Hepatocyte (in vitro differentiated cells): Measurements from ENCODE around the gene ACD. TPM values are rescaled to one million over a fixed set of nuclear protein-coding genes. Genes with fewer than 3 reads are reported as not detected.

Experiments
- DNase-seq: peaks from one replicate; pipeline ENCODE4 v3.0.0-alpha.2; 2016; ENCODE audit warnings: low spot score
- H2AFZ ChIP-seq: fragments of 200-600 bp; sonication (generic); 2 replicates; pipeline ENCODE4 v1.6.0; 2016; ENCODE audit warnings: antibody characterized with exemption, mild to moderate bottlenecking
- H3K27ac ChIP-seq: fragments of 200-600 bp; sonication (generic); 2 replicates; pipeline ENCODE4 v1.5.1; 2016; ENCODE audit warnings: mild to moderate bottlenecking
- H3K27me3 ChIP-seq: fragments of 200-600 bp; sonication (generic); 2 replicates; pipeline ENCODE4 v1.6.1; 2016
- H3K36me3 ChIP-seq: fragments of 200-600 bp; sonication (generic); replicated peaks from 2 replicates; pipeline ENCODE4 v1.5.1; 2016; ENCODE audit warnings: low read depth; ENCODE audit not compliant: insufficient read depth
- H3K4me1 ChIP-seq: fragments of 200-600 bp; sonication (generic); 2 replicates; pipeline ENCODE4 v1.5.1; 2016; ENCODE audit warnings: mild to moderate bottlenecking, moderate library complexity; ENCODE audit not compliant: insufficient read depth
- H3K4me2 ChIP-seq: fragments of 200-600 bp; sonication (generic); 2 replicates; pipeline ENCODE4 v1.6.0; 2016
- H3K4me3 ChIP-seq: fragments of 200-600 bp; sonication (generic); 2 replicates; pipeline ENCODE4 v1.5.1; 2016; ENCODE audit warnings: mild to moderate bottlenecking
- H3K79me2 ChIP-seq: fragments of 200-600 bp; sonication (generic); 2 replicates; pipeline ENCODE4 v1.6.0; 2017; ENCODE audit warnings: mild to moderate bottlenecking
- H3K9me2 ChIP-seq: fragments of 200-600 bp; sonication (generic); replicated peaks from 2 replicates; pipeline ENCODE4 v1.6.0; 2017; ENCODE audit warnings: mild to moderate bottlenecking; ENCODE audit not compliant: insufficient read depth
- H3K9me3 ChIP-seq: fragments of 200-600 bp; sonication (generic); 2 replicates; pipeline ENCODE4 v1.5.1; 2016; ENCODE audit warnings: low read depth, mild to moderate bottlenecking
- H4K20me1 ChIP-seq: fragments of 200-600 bp; sonication (generic); 2 replicates; pipeline ENCODE4 v1.6.0; 2016; ENCODE audit warnings: mild to moderate bottlenecking; ENCODE audit not compliant: insufficient read depth, poor library complexity, severe bottlenecking
- EZH2 ChIP-seq: fragments of 200-600 bp; sonication (generic); IDR thresholded peaks from 2 replicates; pipeline ENCODE4 v1.6.1; 2016; ENCODE audit warnings: antibody characterized with exemption, mild to moderate bottlenecking, borderline replicate concordance
- EZH2phosphoT487 ChIP-seq: fragments of 200-600 bp; sonication (generic); IDR thresholded peaks from one replicate; pipeline ENCODE4 v1.6.1; 2018; ENCODE audit warnings: antibody characterized with exemption, mild to moderate bottlenecking, low read depth, moderate library complexity; ENCODE audit not compliant: unreplicated experiment, severe bottlenecking
- WGBS: methylation state at CpG from one replicate; pipeline ENCODE4 v1.1.6; 2016; ENCODE audit warnings: low lambda C conversion rate; ENCODE audit errors: missing lambda C conversion rate; 5-methylcytosine and 5-hydroxymethylcytosine counted together
- polyA plus RNA-seq: library from polyadenylated mRNA; unstranded; fragments of >200 nt; fragmentation: Nextera tagmentation; extraction: Ambion mirVana; gene quantifications from 2 replicates; pipeline ENCODE4 v1.2.1, GENCODE V29; 2016
- total RNA-seq: library from RNA; depleted of rRNA; stranded (reverse); fragments of >200 nt; gene quantifications from 2 replicates; pipeline ENCODE4 v1.2.3, GENCODE V29; 2014
- TF ChIP-seq, protein P1 (sequence below): fragments of 200-600 bp; sonication (generic); IDR thresholded peaks from 2 replicates; pipeline ENCODE4 v1.5.1; 2016; ENCODE audit warnings: antibody characterized with exemption, mild to moderate bottlenecking; ENCODE audit not compliant: poor library complexity

ACD gene
- total and polyA plus RNA-seq, 2 experiments from 2014 or later: 18.5 to 26.3 TPM

DNA sequence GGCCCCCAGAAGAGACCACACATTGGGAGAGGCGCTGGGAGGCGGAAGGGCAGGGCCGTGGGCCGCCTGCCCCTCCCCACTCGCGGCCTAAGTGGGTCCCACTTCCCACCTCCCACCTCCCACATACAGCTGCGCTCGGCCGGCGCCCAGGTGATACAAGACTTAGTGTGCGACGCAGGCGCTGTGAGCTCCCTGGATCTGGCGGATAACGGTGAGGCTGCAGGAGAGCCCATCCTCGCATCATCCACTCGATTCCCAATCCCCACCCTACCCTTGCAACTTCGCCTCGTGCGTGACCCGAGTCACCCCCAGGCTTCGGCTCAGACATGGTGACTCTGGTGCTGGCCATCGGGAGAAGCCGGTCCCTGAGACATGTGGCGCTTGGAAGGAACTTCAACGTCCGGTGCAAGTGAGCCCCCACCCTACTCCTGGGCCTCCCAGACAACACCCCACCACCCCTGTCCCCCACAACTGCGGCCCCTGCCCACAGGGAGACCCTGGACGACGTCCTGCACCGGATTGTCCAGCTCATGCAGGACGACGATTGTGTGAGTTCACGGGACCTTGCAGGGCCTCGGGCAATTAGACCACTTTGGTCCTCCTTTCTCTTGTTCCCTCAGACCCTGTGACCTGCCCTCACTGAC, 11.2 kb downstream of the ACD start:
- H3K27me3 ChIP-seq: peaks cover 44% of the 10 kb centered on the region
- no peak overlapping the region for H3K27ac ChIP-seq
- H3K4me3 ChIP-seq: no peak overlapping the region
- no peaks in the 10 kb centered on the region for H4K20me1 ChIP-seq
- 90% methylated on average over 32 of the region's 35 CpGs for WGBS
- DNase-seq: no peak
- H3K4me2 ChIP-seq: no peak overlapping the region
- H3K79me2 ChIP-seq: no peaks in the 10 kb centered on the region
- no peaks in the 10 kb centered on the region for H3K36me3 ChIP-seq
- no peaks in the 10 kb centered on the region for H3K9me3 ChIP-seq
- H3K9me2 ChIP-seq: no peaks in the 10 kb centered on the region
- TF ChIP-seq, protein P1, sequence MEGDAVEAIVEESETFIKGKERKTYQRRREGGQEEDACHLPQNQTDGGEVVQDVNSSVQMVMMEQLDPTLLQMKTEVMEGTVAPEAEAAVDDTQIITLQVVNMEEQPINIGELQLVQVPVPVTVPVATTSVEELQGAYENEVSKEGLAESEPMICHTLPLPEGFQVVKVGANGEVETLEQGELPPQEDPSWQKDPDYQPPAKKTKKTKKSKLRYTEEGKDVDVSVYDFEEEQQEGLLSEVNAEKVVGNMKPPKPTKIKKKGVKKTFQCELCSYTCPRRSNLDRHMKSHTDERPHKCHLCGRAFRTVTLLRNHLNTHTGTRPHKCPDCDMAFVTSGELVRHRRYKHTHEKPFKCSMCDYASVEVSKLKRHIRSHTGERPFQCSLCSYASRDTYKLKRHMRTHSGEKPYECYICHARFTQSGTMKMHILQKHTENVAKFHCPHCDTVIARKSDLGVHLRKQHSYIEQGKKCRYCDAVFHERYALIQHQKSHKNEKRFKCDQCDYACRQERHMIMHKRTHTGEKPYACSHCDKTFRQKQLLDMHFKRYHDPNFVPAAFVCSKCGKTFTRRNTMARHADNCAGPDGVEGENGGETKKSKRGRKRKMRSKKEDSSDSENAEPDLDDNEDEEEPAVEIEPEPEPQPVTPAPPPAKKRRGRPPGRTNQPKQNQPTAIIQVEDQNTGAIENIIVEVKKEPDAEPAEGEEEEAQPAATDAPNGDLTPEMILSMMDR: no peak
- no peak for TF ChIP-seq EZH2phosphoT487
- TF ChIP-seq EZH2: no peak
- H2AFZ ChIP-seq: no peak overlapping the region
- peaks cover 7% of the 10 kb centered on the region for H3K4me1 ChIP-seq

DNA sequence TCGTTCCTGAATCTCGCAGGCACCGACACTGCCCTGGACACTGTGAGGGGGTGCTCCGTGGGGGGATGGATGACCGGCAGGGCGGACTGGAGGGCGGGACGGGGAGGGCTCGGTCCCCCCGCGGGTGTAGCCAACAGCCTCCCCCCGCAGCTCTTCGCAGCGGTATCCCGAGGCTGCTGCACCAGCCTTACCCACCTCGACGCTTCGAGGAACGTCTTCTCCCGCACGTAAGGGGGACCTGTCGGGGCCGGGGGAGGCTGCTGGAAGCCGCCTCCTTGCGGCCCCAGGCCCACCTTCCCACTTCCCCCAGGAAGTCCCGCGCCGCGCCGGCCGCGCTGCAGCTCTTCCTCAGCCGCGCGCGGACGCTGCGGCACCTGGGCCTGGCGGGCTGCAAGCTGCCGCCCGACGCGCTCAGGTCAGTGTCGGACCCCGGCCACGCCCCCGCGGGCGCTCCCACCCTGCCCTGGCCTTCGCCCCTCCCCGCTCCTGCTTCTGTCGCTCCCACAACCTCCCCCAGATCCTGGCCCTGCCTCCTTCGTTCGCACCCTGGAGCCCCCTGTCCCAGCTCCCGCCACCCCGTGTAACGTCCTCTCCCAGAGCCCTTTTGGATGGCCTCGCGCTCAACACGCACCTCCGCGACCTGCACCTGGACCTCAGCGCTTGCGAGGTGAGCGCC, 11.8 kb downstream of the ACD start:
- Histone ChIP-seq H3K4me1 (peaks cover 1% of the 10 kb centered on the region), H3K4me2 (no peak overlapping the region), H3K4me3 (no peak overlapping the region), H3K27me3 (peaks cover 37% of the 10 kb centered on the region), H3K9me3 (no peaks in the 10 kb centered on the region), H3K27ac (no peak overlapping the region), H3K79me2 (no peaks in the 10 kb centered on the region), H4K20me1 (no peaks in the 10 kb centered on the region), H3K36me3 (no peaks in the 10 kb centered on the region), H2AFZ (no peak overlapping the region), H3K9me2 (no peaks in the 10 kb centered on the region)
- TF ChIP-seq, protein P1: no peak
- TF ChIP-seq EZH2: no peak
- no peak for TF ChIP-seq EZH2phosphoT487
- no peak for DNase-seq
- 85% methylated on average over 27 of the region's 65 CpGs for WGBS

DNA sequence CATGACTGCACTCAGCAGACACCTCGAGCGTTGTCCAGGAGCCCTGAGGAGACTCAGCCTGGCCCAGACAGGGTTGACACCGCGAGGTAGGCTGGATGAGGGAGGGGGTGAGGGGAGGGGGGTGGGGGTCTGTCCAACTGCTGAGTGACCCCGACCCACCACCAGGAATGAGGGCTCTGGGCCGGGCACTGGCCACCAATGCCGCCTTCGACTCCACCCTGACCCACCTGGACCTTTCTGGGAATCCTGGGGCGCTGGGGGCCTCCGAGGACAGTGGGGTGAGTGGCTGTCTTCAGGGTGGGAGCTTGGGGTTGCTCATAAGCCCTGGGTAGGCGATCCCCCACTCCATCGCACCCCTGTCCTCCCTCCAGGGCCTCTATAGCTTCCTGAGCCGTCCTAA, 12.4 kb downstream of the ACD start:
- Histone ChIP-seq H3K27me3 (peaks cover 36% of the 10 kb centered on the region), H2AFZ (no peak overlapping the region), H3K27ac (no peak overlapping the region), H4K20me1 (no peaks in the 10 kb centered on the region), H3K4me2 (no peak overlapping the region), H3K9me3 (no peaks in the 10 kb centered on the region), H3K4me1 (peaks cover under 1% of the 10 kb centered on the region), H3K9me2 (no peaks in the 10 kb centered on the region), H3K79me2 (no peaks in the 10 kb centered on the region), H3K4me3 (no peak overlapping the region), H3K36me3 (no peaks in the 10 kb centered on the region)
- no peak for TF ChIP-seq EZH2phosphoT487
- TF ChIP-seq, protein P1: no peak
- TF ChIP-seq EZH2: no peak
- 90% methylated on average over 9 of the region's 13 CpGs for WGBS
- DNase-seq: no peak
